Tibial nerve (tissue), 4 donors: Measurements from ENCODE around the gene PRKG1.

Experiments
- CTCF ChIP-seq, 5 experiments: fragments of 200-600 bp in 3 of 5; fragments of 450-650 bp in 2 of 5; sonication (generic) in 3 of 5; IDR thresholded peaks; one replicate each; pipeline ENCODE4 v1.5.1; 2016 to 2019; ENCODE audit warnings: antibody characterized with exemption in 5 of 5, mild to moderate bottlenecking in 3 of 5, moderate library complexity in 2 of 5
- EP300 ChIP-seq, 2 donors: sonication (generic); formaldehyde crosslinking; IDR thresholded peaks; one replicate each; pipeline ENCODE4 v1.6.1; 2017; ENCODE audit warnings: antibody characterized with exemption in 2 of 2, mild to moderate bottlenecking in 1 of 2
- POLR2A ChIP-seq, 2 donors: fragments of 450-650 bp; IDR thresholded peaks; one replicate each; pipeline ENCODE4 v1.6.1; 2017; ENCODE audit warnings: antibody characterized with exemption in 2 of 2, mild to moderate bottlenecking in 2 of 2, moderate library complexity in 2 of 2

DNA sequence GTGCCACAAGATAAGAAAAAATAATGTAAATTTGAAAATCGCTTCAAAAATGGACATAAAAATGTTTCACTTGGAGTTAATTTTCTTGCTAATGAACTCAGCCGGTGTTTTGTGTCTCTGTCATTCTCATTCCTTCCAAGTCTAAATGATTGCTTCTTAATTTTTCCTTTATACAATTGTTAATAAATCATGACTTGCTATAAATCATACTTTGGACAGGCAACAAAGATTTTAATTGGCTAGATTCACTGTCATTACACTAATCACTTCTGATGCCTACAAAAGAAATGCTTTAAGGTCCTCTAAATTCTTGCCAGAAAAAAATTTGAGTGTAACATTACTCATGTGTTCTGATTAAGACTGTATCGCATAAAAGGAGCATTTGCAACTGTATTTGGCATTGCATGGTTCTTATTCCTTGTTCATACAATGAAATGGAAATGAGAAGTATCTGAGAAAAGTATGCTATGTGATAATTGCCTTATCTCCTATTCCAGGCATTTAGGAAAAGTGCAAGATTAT is 1000.3 kb downstream of the PRKG1 start:
- TF ChIP-seq EP300 (IDR thresholded peaks at IDR 0.05) (no peak), CTCF (IDR thresholded peaks at IDR 0.05) (no peak), POLR2A (IDR thresholded peaks at IDR 0.05) (no peak)
